Hematopoietic multipotent progenitor cell treated with erythropoietin and hydrocortisone succinate and interleukin-3 and kit ligand, for 4 days (in vitro differentiated cells): ENCODE results near the gene FAM184A.
A peak's percentile ranks its signal among the peaks of the same experiment; 100 is the strongest.
"Not testable (repeated sequence)": the region's sequence is repeated elsewhere in the genome, so short reads cannot be mapped to it uniquely, and the experiment has no call there.

Experiments used
- DNase-seq: peaks from one replicate; pipeline ENCODE4 v3.0.0-alpha.2; 2015

FAM184A gene, protein sequence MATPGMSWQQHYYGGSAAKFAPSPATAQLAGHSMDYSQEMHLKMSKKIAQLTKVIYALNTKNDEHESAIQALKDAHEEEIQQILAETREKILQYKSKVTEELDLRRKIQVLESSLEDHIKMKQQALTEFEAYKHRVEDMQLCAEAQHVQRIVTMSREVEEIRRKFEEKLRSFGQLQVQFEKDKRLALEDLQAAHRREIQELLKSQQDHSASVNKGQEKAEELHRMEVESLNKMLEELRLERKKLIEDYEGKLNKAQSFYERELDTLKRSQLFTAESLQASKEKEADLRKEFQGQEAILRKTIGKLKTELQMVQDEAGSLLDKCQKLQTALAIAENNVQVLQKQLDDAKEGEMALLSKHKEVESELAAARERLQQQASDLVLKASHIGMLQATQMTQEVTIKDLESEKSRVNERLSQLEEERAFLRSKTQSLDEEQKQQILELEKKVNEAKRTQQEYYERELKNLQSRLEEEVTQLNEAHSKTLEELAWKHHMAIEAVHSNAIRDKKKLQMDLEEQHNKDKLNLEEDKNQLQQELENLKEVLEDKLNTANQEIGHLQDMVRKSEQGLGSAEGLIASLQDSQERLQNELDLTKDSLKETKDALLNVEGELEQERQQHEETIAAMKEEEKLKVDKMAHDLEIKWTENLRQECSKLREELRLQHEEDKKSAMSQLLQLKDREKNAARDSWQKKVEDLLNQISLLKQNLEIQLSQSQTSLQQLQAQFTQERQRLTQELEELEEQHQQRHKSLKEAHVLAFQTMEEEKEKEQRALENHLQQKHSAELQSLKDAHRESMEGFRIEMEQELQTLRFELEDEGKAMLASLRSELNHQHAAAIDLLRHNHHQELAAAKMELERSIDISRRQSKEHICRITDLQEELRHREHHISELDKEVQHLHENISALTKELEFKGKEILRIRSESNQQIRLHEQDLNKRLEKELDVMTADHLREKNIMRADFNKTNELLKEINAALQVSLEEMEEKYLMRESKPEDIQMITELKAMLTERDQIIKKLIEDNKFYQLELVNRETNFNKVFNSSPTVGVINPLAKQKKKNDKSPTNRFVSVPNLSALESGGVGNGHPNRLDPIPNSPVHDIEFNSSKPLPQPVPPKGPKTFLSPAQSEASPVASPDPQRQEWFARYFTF

DNA sequence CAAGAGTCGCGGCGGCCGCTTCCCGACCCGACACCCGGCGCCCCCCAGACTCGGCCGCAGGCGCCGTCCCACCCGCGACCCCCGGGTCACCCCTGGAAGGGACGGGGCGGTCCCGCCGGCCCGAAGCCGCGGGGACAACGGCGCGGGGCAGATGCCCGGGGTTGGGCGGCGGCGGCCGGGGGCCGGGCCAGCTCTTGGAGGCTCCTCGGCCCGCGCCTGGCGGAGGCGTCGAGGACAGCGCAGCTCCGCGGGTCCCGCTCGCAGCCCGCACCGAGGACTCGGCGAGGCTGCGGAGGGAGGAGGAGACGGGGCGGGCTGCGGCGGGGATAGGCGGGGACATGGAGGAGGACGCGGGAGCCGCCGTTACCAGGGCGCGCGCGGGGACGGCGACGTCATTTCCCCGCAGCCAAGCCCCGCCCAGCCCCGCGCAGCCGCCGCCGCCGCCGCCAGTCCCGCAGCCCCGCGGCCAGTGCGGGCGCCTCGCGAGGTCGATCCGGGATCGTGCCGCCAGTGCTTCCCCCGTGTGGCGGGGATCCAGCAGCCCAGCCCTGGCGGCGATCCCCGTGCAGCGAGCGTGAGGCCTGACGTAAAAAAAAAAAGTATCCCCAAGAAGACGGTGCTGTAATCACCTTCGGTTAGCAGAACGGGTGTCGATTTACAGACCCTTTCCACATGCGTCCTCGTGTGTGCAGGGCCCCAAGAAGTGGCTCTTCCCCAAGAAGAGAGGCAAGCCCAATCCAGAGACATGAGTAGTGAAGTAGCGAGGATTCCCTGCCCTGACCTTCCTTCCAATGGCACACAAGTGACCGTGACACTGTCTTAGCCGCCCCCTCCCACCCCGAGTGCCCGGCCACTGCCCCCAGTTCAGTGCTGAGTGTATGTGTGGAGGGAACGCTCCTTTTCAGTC lies at the start of gene FAM184A:
Gene FAM184A (minus strand): TSS at position 289 of the 907 bp plus-strand sequence. CDS start 365 bp downstream, outside the sequence.
- DNase-seq, result peak; percentile 75

GRCh38 chr6:119127627-119128026 lies 49.2 kb upstream of the FAM184A start:
- no peak for DNase-seq

DNA sequence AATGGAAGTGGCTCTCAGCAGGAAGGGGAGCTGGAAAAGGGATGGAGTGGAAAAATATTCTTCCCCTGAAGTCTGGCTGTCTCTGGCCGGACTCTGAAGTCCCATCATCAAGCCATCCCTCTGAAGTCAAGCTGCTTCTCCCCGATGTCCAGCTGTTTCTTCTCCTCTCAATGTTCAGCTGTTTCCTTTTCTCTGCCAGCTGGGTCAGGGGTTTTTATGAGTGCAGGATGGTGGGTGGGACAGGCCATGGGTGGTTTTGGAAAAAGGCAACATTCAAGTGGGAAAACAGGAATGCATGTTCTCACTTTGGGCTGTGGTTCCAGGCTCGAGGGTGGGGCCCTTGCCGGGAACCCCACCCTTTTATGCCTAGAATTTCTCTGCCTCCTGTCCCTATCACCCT lies 48.4 kb upstream of the FAM184A start:
- no peak for DNase-seq

DNA sequence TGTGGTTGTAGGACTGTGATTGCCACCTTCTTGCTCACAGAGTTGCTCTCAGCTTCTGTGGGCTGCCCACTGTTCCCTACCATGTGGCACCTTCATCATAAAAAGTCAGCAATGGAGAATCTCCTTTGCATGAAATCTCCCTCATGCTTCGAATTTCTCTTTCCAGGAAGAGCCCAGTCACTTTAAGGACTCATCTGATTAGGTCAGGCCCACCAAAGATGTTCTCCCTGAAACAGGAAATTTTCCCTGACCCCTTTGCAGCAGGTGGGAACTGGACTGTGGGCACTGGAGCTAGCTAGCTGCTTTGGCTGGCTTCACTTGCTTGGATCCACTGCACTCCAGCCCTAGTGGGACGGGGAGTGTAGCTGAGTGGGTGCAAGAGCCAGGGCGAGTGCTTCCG lies 47.7 kb upstream of the FAM184A start:
- DNase-seq, result no peak

DNA sequence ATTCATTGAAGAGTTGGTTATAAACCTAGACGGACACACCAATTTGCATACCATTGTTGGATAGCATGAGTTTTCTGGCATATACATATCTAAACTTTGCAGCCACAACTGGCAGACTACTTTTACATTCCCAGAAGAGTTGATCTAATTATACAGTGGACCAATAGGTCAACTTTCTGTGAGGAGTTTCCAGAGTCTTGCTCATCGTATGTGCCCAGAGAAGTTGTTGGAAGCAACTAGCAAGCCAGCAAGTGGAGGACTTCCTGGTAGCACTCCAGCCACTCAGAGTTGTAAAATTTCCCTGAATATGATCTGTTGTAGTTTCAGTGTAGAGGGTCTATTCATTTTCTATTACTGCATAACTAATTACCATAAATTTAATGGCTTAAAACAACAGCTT lies 47.1 kb upstream of the FAM184A start:
- no peak for DNase-seq

DNA sequence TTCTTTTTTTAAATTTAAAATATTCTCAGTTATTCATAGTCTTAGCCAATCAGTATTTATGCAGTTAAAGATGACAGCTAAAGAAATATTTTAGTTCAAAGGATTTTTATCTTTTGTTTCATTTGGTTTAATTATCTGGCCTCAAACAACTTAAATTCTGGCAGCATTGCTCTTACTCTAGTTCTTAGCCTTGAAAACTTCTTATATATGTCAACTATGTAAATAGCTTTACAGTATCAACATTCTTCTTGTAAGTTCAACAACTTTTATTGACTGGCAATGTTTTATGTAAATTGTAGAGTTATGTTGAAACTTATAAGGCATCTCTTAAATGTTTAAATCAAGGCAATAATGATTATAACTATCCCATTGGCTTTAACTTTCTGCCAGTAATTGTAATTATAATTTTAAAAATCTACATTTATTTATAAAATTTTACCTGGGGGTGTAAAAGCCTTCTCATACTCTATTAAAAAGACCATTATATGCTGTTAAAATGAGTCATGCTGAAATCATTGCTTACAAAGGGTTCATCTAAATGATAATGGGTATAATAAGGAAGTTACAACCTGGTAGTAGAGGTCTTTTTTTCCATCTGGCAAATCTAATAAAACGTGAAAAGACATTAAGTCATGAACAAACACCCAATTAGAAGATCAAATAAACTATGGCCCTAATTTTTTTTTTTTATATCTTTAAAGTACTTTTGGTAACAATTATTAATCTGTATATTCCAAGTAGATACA lies 45.8 kb upstream of the FAM184A start:
- no peak for DNase-seq

- no peak for DNase-seq
Measured at GRCh38 chr6:119122336-119122735, 43.9 kb upstream of the FAM184A start.

GRCh38 chr6:119121367-119121766 lies 42.9 kb upstream of the FAM184A start:
- DNase-seq, result no peak

DNA sequence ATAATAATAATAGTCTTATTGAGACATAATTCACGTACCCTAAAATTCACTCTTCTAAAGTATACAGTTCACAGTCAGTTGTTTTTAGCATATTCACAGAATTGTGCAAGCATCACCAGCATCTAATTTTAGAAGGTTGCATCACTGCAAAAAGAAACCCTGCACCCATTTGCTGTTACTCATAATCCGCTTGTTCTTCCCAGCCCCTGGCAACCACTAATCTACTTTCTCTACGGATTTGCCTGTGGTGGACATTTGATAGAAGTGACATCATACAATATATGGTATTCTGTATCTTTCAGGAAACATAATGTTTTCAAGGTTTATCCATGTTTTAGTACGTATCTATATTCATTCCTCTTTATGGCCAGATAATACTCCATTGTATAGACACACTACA lies 41.5 kb upstream of the FAM184A start:
- DNase-seq, result no peak

DNA sequence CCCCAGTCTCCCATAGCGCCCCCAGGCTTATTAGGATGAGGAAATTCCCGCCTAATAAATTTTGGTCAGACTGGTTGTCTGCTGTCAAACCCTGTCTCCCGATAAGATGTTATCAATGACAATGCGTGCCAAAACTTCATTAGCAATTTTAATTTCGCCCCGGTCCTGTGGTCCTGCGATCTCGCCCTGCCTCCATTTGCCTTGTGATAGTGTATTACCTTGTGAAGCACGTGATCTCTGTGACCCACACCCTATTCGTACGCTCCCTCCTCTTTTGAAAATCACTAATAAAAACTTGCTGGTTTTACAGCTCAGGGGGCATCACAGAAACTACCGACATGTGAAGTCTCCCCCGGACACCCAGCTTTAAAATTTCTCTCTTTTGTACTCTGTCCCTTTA lies 40.6 kb upstream of the FAM184A start:
- DNase-seq, result not testable (repeated sequence)

DNA sequence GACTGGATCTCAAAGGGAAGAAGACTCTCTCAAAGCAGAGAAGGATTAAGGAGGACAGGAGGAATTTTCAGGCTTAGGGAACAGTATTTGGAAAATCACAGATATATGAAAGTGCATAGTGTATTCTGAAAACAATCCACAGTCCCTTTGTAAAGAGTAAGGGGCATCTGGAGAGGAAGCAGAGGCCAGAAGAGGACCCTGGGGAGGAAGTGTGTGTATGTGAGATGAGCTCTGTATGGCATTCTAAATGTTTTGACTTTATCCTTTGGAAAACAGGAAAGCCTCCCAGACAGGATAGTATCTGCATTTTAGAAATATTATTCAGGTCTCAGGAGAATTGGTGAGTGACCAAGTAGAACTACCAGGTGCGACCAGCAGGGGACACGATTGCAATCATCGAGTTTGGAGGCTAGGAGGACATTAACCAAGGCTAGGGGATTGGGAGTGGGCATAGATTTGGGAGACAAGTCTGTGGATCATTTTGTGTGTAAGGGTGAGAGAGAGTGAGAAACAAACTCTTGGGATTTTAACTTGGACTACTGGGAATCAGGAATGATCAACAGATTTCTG lies 38.3 kb upstream of the FAM184A start:
- DNase-seq, result no peak

DNA sequence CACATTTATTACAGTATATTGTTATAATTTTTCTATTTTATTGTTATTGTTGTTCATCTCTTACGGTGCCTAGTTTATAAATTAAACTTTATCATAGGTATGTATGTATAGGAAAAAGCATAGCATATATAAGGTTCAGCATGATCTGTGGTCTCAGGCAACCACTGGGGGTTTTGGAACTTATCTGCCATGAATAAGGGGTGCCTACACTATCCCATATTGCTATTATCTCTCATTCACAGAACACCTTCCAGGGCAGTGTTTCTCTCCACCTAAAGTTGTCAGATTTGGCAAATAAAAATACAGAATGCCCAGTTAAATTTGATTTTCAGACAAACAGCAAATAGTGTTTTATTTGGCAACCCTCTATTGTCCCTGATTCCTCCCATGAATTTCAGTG lies 35.5 kb upstream of the FAM184A start:
- peak; percentile 53 for DNase-seq

DNA sequence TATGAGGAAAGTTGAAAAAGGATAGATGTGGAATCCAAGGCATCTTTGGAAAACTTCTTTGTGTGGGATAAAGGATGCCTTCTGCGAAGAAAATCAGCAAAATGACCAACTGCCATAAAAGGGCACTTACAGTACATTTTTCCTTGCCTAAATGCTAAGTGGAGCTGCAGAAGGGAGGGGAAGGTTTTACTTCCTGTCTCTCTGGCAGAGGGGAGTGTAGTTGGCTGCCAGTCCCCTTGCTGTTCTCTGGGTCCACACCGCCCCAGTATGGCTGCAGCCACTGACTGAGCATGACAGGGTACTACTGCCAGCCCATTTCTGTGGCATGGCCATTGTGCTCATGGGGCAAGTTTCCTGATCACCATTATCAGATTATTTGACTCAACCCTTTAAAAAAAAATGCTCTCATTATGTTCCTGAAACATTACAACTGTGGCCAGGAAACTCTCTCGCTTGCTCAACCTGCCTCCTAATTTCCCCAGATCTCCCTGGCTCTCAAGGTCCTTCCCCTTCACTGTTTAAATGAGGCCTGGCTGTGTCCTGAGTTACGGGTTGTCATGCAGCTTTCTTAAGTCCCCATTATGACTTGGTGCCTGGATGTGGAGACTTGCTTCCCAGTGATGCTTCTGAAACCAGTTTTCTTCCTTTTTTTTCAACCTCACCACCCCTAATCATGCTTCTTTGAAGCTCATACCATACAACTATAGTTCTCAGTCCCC lies 34.5 kb upstream of the FAM184A start:
- DNase-seq, result peak; percentile 53

- DNase-seq, result peak; percentile 84
Measured at GRCh38 chr6:119110601-119111548, 32.4 kb upstream of the FAM184A start.

DNA sequence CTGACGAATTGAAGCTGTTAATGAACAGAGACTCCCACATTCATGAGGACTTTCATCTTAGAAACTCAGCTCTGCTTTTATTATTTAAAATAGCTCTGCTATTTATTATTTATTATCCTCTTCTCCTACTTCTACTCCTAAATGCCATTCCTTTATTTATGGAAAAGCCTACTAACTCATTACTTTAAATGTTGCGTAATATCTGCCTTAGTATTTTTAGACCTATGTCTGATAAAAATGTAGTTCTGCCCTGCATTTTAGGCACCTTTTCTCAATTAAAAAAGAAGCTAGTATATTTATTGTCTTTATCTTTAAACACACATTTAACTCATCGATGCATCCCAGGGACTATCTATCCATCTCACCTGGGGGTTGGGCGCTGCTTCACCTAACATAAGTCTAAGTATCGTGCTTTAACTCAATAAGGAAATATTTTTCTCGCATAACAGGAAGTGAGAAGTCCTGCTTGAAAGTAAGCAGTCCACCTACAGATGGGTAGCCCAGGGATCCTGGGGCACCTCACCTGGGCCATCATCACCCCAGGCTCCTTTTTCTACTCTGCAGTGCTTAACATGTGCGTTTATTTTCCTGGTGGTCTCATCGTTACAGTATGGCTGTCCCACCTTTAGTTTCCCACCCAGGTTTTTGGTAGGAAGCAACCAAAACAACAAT lies 31.3 kb upstream of the FAM184A start:
- no peak for DNase-seq

DNA sequence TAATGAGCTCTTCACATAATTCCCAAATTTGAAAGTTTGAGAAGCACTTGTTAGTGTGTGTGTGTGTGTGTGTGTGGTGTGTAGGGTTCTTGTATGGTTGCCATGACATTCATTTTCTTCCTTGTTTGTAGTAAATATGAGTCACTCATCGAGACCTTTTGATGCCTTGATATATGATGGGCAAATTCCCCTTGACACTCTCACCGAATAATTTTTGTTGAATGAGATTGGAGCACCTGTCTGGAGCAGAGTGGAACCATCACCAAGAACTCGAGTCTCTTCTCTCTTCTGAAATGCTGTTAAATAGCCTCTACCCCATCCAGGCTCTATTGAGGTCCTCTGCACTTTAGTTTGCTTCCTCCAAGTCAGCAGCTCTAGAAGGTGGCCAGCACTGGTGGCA lies 29.6 kb upstream of the FAM184A start:
- no peak for DNase-seq

- DNase-seq, result no peak
Measured at GRCh38 chr6:119105282-119105681, 26.8 kb upstream of the FAM184A start.

DNA sequence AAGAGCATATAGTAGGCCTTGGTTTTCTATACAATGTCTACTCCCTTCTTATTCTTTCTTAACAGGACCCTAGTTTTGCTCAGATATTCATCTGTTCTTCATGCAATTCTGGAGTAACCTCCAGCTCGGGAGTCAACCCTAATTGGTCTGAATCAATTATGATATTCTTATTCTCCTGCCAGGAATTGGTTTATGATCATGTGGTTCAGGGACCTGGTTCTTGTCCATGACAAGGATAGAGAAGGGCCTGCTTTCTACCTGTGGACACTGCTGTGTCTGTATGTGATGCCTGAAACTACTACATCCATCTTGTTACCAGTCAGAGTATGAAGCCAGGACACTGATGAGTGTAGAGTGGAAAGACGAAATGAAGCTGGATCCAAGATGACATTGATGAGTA lies 24.4 kb upstream of the FAM184A start:
- no peak for DNase-seq

GRCh38 chr6:119100115-119100514 lies 21.7 kb upstream of the FAM184A start:
- DNase-seq, result no peak
